Parathyroid adenoma (tissue), 2 donors: ENCODE data around the gene CYP2B6.

Source experiments
- H2AFZ ChIP-seq: fragments of 300-600 bp; sonication (generic); one replicate; pipeline ENCODE4 v1.7.0; 2017; ENCODE audit warnings: antibody characterized with exemption, mild to moderate bottlenecking
- H3K27ac ChIP-seq: fragments of 300-600 bp; sonication (generic); one replicate; pipeline ENCODE4 v1.7.0; 2017
- H3K27me3 ChIP-seq: fragments of 300-600 bp; sonication (generic); one replicate; pipeline ENCODE4 v1.7.0; 2017; ENCODE audit warnings: low read length; ENCODE audit not compliant: control insufficient read depth, insufficient read depth
- H3K36me3 ChIP-seq: fragments of 300-600 bp; sonication (generic); one replicate; pipeline ENCODE4 v1.7.0; 2017; ENCODE audit warnings: low read length; ENCODE audit not compliant: control insufficient read depth, insufficient read depth
- H3K4me1 ChIP-seq: fragments of 300-600 bp; sonication (generic); one replicate; pipeline ENCODE4 v1.7.0; 2017; ENCODE audit warnings: control low read depth
- H3K4me2 ChIP-seq: fragments of 300-600 bp; sonication (generic); one replicate; pipeline ENCODE4 v1.7.0; 2017; ENCODE audit warnings: low read length
- H3K4me3 ChIP-seq: fragments of 300-600 bp; sonication (generic); one replicate; pipeline ENCODE4 v1.7.0; 2017; ENCODE audit warnings: low read depth, low read length
- H3K79me2 ChIP-seq: fragments of 300-600 bp; sonication (generic); one replicate; pipeline ENCODE4 v1.7.0; 2017; ENCODE audit warnings: control low read depth
- H3K9ac ChIP-seq: fragments of 300-600 bp; sonication (generic); one replicate; pipeline ENCODE4 v1.7.0; 2017; ENCODE audit warnings: mild to moderate bottlenecking
- H3K9me3 ChIP-seq: fragments of 300-600 bp; sonication (generic); one replicate; pipeline ENCODE4 v1.7.0; 2017; ENCODE audit warnings: low read length; ENCODE audit not compliant: control insufficient read depth
- CTCF ChIP-seq: fragments of 300-600 bp; sonication (generic); IDR thresholded peaks from one replicate; pipeline ENCODE4 v1.7.0; 2017; ENCODE audit warnings: antibody characterized with exemption, mild to moderate bottlenecking
- donor health status: primary hyperparathyroidism.

The CYP2B6 gene

GRCh38 chr19:40948580-40949299 lies 42.3 kb upstream of the CYP2B6 start:
- H3K9me3 ChIP-seq, result no peaks in the 10 kb centered on the region
- no peaks in the 10 kb centered on the region for H3K36me3 ChIP-seq
- no peak overlapping the region for H3K4me2 ChIP-seq
- no peak overlapping the region for H2AFZ ChIP-seq
- H3K79me2 ChIP-seq, result no peaks in the 10 kb centered on the region
- TF ChIP-seq CTCF, result no peak
- H3K4me3 ChIP-seq, result no peak overlapping the region
- no peaks in the 10 kb centered on the region for H3K4me1 ChIP-seq
- H3K9ac ChIP-seq, result no peak overlapping the region
- H3K27ac ChIP-seq, result no peak overlapping the region
- no peaks in the 10 kb centered on the region for H3K27me3 ChIP-seq

- Histone ChIP-seq H3K4me3 (no peak overlapping the region), H3K4me1 (no peaks in the 10 kb centered on the region), H3K27ac (no peak overlapping the region), H3K4me2 (no peak overlapping the region), H3K36me3 (no peaks in the 10 kb centered on the region), H3K27me3 (no peaks in the 10 kb centered on the region), H3K79me2 (no peaks in the 10 kb centered on the region), H2AFZ (no peak overlapping the region), H3K9ac (no peak overlapping the region), H3K9me3 (no peaks in the 10 kb centered on the region)
- no peak for TF ChIP-seq CTCF
Measured at GRCh38 chr19:40954573-40954972, 36.5 kb upstream of the CYP2B6 start.

- TF ChIP-seq CTCF, result no peak
Measured at GRCh38 chr19:40959338-40959737, 31.7 kb upstream of the CYP2B6 start.

GRCh38 chr19:40960062-40960685 lies 30.9 kb upstream of the CYP2B6 start:
- Histone ChIP-seq H3K4me1 (no peaks in the 10 kb centered on the region), H3K9ac (no peak overlapping the region)
- no peak for TF ChIP-seq CTCF

More at GRCh38 chr19:40959338-40959737, 31.7 kb upstream of the CYP2B6 start:
- H3K4me1 ChIP-seq, result no peaks in the 10 kb centered on the region
- no peak overlapping the region for H3K4me3 ChIP-seq
- H2AFZ ChIP-seq, result no peak overlapping the region
- no peaks in the 10 kb centered on the region for H3K9me3 ChIP-seq
- no peak overlapping the region for H3K27ac ChIP-seq
- no peak overlapping the region for H3K9ac ChIP-seq
- no peaks in the 10 kb centered on the region for H3K79me2 ChIP-seq
- no peaks in the 10 kb centered on the region for H3K36me3 ChIP-seq
- H3K4me2 ChIP-seq, result no peak overlapping the region
- no peaks in the 10 kb centered on the region for H3K27me3 ChIP-seq

GRCh38 chr19:40960780-40961179 lies 30.3 kb upstream of the CYP2B6 start:
- Histone ChIP-seq H3K9me3 (no peaks in the 10 kb centered on the region), H3K36me3 (no peaks in the 10 kb centered on the region), H3K27me3 (no peaks in the 10 kb centered on the region), H3K4me1 (no peaks in the 10 kb centered on the region), H3K27ac (no peak overlapping the region), H3K9ac (no peak overlapping the region), H3K79me2 (no peaks in the 10 kb centered on the region), H3K4me2 (no peak overlapping the region), H2AFZ (no peak overlapping the region), H3K4me3 (no peak overlapping the region)
- no peak for TF ChIP-seq CTCF

More at GRCh38 chr19:40960062-40960685, 30.9 kb upstream of the CYP2B6 start:
- Histone ChIP-seq H3K27ac (no peak overlapping the region), H3K36me3 (no peaks in the 10 kb centered on the region), H3K79me2 (no peaks in the 10 kb centered on the region), H3K4me3 (no peak overlapping the region), H3K27me3 (no peaks in the 10 kb centered on the region), H3K9me3 (no peaks in the 10 kb centered on the region), H2AFZ (no peak overlapping the region), H3K4me2 (no peak overlapping the region)
